Ammon's horn (tissue), 1 donor: ENCODE data around the gene CIAO2A.

Experiments used
- DNase-seq: peaks from one replicate; pipeline ENCODE4 v3.0.0-alpha.2; 2016; ENCODE audit warnings: low spot score

CIAO2A gene

GRCh38 chr15:64044300-64045100, 49.1 kb downstream of the CIAO2A start:
- DNase-seq = no peak

DNA sequence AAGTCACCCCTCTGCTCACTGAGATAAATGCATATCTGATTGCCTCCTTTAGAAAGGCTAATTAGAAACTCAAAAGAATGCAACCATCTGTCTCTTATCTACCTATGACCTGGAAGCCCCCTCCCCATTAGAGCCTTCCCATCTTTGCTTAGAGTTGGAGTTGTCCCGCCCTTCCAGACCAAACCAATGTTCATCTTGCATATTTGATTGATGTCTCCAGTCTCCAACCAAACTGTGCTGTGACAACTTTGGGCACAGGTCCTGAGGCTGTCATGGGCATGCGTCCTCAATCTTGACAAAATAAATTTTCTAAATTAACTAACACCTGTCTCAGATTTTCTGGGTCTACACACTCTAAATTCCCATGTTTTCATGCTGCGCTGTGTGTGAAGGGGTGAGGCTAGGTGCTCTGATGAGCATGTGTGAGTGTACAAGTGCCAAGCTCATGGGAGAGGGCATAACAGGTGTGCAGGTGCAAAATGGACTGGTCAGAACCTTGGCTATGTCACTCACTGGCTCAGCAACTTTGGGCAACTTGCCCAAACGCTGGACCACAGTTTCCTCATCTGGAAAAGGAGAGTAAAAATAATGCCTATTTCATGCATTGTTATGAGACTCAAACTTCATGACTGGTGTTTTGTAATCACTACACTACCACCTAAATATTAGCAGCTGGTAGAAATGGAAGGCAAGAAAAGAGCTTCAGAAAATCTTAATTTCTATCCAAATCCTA, 54.6 kb downstream of the CIAO2A start:
- no peak for DNase-seq

- no peak for DNase-seq
Measured at GRCh38 chr15:64037966-64038365, 55.7 kb downstream of the CIAO2A start.

- no peak for DNase-seq
Measured at GRCh38 chr15:64037116-64037515, 56.5 kb downstream of the CIAO2A start.

GRCh38 chr15:64035525-64035924, 58.1 kb downstream of the CIAO2A start:
- DNase-seq = peak; percentile 54

DNA sequence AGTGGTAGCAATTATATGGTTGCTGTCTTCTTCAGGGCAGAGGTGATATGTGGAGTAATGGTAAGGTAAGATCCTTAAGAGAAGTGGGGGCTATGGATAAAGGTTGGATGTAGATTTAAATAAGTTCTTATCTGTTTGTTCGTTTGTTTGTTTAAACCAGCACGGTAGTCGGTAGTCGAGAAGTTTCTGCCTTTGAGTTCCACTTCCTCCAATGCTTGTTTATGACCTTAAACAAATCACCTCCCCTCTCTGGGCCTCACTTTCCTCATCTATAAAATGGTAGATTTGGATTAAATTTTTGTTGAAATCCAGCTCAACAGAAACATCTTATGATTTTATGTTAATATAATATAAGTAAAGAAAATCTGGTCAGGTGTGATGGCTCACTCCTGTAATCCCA, 59.1 kb downstream of the CIAO2A start:
- no peak for DNase-seq

DNA sequence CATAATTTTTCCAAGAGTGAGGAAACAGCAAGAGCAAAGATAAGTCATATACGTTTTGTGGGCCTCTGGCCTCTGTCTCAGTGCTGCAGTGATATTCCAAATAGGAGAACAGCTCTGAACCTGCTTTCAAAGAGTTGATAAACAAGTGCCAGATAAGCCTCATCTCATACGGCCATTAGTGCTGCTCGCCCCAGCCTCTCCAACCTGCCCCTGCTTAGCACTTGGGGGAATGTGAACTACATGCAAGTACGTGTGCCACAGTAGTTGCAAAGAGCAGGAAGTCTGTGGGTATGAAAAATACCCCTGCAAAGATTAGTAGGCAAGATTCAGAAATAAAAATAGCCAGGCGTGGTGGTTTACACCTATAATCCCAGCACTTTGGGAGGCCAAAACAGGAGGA, 61.3 kb downstream of the CIAO2A start:
- no peak for DNase-seq

DNA sequence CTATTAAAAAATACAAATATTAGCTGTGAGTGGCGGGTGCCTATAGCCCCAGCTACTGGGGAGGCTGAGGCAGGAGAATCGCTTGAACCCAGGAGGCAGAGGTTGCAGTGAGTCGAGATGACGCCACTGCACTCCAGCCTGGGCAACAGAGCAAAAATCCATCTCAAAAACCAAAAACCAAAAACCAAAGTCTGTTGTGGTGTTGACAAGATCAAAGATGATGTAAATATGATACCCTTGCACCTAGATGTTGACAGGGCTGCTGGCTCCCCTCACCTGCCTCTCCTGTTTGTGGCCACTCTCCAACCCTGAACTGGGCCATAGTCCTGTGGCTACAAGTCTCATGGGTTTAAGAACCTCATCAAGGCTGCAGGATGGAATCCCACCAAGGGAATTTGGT, 63.5 kb downstream of the CIAO2A start:
- no peak for DNase-seq

DNA sequence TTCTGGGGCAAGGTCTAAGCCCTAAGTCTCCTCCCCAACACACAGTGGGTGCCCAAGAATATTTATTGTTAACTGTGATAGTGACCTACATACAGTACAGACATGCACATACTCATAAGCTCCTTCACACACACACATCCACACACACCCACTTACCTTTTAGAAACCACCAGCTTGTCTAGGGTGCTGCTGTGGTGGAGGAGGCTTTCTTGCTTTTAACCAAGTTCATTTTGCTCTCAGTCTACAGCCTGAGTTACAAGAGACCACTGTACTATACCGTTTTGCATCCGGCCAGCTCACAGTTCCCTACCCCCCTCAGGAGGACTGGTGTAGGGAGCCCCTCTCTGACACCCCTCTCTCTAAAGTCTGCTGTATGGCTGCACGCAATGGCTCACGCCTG, 64.0 kb downstream of the CIAO2A start:
- no peak for DNase-seq

GRCh38 chr15:64029110-64029509, 64.5 kb downstream of the CIAO2A start:
- peak; percentile 93 for DNase-seq

GRCh38 chr15:64026591-64026990, 67.0 kb downstream of the CIAO2A start:
- DNase-seq = no peak

DNA sequence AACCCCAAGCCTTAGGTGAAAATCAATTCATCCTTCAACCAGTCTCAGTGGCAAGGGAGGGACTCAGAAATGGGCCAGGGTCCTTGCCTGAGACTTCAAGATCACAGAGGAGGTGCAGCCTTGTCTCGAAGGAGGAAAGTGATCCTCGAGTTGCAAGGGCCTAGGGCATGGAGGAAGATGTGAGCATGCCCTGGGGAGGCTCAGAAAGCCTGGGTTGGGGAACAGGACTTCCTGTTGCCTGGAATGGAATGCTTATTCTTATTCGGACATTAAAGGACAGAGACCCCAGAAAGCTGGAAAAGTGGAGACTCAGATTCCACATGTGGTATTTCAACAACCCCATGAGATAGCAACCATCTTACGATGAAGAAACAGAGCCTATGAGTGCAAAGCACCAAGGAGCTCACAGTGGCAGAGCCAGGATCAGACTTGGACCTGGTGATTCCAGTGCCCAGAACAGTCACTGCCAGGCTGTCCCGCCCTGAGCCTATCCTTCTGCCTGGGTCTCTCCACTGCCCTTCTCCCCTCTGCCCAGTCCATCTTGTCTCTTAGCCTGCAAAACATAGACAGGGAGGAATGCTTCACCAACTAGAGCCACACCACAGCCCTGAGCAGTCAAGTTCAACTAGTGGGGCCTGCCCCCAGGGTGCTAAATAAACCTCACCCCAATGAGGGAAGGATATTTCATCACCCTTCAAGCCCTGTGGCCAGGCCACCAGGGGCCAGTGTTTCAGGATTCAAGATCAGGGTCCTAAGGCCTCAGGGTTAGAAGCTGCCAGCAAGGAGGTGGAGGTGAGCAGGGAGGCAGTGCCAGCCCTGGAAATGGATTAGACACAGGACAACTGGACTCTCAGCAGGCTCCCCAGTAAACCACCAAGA, 69.2 kb downstream of the CIAO2A start:
- no peak for DNase-seq

DNA sequence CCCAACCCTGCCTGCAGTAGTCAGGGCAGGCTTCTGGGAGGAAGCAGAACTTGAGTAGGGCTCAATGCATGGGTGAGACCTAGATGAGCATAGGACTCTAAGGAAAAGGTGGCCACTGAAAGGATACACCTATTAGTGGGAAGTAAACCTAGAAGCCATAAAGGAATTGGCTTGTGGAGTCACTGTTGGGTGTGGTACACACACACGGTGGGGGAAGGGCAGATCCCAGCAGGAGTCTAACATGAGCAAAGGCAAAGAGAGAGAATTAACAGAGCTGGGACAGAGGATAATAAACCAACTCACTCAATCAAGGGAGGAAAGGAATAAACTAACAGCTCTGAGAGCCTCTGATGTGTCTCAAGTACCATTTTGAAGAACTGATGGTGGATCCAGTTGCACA, 70.4 kb downstream of the CIAO2A start:
- no peak for DNase-seq

- no peak for DNase-seq
Measured at GRCh38 chr15:64022571-64022970, 71.1 kb downstream of the CIAO2A start.
